ENCODE results near the gene MGLL. TPM values are rescaled to one million over a fixed set of nuclear protein-coding genes. Genes with fewer than 3 reads are reported as not detected.
A peak's percentile ranks its signal among the peaks of the same experiment; 100 is the strongest.

MGLL gene
- total and polyA plus RNA-seq, 4 donors = 67.0 to 182 (median 78.2) TPM

DNA sequence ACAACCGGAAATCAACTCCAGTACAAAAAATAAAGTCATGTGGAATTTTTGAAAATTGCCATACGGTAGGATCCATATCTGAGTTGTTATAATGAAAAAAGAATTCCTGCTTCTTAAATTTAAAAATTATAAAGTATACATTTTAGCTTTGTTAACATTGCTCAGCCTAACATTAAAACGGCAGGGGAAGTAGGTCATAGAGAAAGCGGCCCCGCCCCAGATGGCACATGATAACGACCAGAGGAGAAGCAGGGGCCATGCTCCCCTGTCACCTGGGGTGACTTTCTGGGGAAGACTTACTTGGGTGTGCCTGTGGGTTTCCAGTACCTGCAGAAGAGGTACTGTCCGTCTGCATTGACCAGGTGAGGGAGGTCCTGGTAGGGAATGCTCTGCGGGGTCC is 921 bp downstream of the MGLL start:
- WGBS, 2 donors = 26 to 34% methylated on average over 8 of the region's 8 CpGs
- Histone ChIP-seq H3K27ac (ENCODE audit: low read depth in 1 of 2, low read length in 1 of 2) (peak overlapping the region; percentile 56 to 62), H3K9me3 (ENCODE audit: control insufficient read depth in 4 of 4, insufficient read depth in 3 of 4, low read length in 3 of 4) (no peaks in the 10 kb centered on the region), H3K36me3 (ENCODE audit: control insufficient read depth in 4 of 4, insufficient read depth in 4 of 4, low read length in 4 of 4) (peaks cover 0 to 2% (median 0%) of the 10 kb centered on the region in 4 donors), H3K27me3 (ENCODE audit: control insufficient read depth in 3 of 3, insufficient read depth in 3 of 3, low read length in 2 of 3) (peaks cover 0 to 4% (median 0%) of the 10 kb centered on the region in 3 donors), H3K4me1 (ENCODE audit: control insufficient read depth in 5 of 5, insufficient read depth in 5 of 5, low read length in 5 of 5) (peaks cover 0 to 41% (median 21%) of the 10 kb centered on the region in 5 donors), H3K9ac (ENCODE audit: insufficient read depth in 1 of 2, low read length in 2 of 2) (peak overlapping the region in 1 of 2 donors; percentile 57), H3K4me3 (no peak overlapping the region)
- DNase-seq = no peak
- TF ChIP-seq, protein P1, sequence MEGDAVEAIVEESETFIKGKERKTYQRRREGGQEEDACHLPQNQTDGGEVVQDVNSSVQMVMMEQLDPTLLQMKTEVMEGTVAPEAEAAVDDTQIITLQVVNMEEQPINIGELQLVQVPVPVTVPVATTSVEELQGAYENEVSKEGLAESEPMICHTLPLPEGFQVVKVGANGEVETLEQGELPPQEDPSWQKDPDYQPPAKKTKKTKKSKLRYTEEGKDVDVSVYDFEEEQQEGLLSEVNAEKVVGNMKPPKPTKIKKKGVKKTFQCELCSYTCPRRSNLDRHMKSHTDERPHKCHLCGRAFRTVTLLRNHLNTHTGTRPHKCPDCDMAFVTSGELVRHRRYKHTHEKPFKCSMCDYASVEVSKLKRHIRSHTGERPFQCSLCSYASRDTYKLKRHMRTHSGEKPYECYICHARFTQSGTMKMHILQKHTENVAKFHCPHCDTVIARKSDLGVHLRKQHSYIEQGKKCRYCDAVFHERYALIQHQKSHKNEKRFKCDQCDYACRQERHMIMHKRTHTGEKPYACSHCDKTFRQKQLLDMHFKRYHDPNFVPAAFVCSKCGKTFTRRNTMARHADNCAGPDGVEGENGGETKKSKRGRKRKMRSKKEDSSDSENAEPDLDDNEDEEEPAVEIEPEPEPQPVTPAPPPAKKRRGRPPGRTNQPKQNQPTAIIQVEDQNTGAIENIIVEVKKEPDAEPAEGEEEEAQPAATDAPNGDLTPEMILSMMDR (IDR thresholded peaks at IDR 0.05; ENCODE audit: control extremely low read depth, extremely low read depth) = no peak
- ATAC-seq (ENCODE audit: insufficient read depth, low FRiP score) = no peak

DNA sequence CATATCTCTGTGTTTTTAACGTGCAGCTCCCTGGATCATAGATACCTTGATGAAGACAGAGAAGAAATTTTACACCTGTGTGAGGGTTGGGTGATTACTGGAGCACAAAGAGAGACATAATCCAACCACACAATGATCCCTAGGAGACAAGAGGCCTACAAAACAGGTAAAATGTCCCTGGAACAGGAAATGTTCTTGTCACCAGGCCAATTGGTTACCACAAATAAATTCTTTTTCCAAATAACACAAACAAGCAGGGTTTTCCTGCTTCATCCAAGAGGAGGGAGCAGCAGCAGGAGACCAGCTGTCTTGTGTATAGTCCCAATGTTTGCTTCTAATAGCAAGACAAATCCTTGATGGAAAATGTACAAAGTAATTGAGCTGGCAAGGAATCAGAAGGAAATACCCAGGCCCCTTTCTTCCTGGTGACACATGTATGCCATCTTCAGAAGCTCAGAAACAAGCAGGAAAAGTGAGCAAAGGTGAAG is 1.4 kb downstream of the MGLL start:
- peaks cover 0 to 4% (median 0%) of the 10 kb centered on the region in 3 donors for H3K27me3 ChIP-seq (ENCODE audit: control insufficient read depth in 3 of 3, insufficient read depth in 3 of 3, low read length in 2 of 3)
- H3K4me1 ChIP-seq (ENCODE audit: control insufficient read depth in 5 of 5, insufficient read depth in 5 of 5, low read length in 5 of 5) = peaks cover 0 to 42% (median 21%) of the 10 kb centered on the region in 5 donors
- H3K9me3 ChIP-seq (ENCODE audit: control insufficient read depth in 4 of 4, insufficient read depth in 3 of 4, low read length in 3 of 4) = no peaks in the 10 kb centered on the region
- H3K9ac ChIP-seq (ENCODE audit: insufficient read depth in 1 of 2, low read length in 2 of 2) = peak overlapping the region in 1 of 2 donors; percentile 57
- TF ChIP-seq, protein P1 (IDR thresholded peaks at IDR 0.05; ENCODE audit: control extremely low read depth, extremely low read depth) = no peak
- H3K27ac ChIP-seq (ENCODE audit: low read depth in 1 of 2, low read length in 1 of 2) = peak overlapping the region; percentile 56 to 82
- H3K36me3 ChIP-seq (ENCODE audit: control insufficient read depth in 4 of 4, insufficient read depth in 4 of 4, low read length in 4 of 4) = peaks cover 0 to 2% (median 0%) of the 10 kb centered on the region in 4 donors
- no peak for ATAC-seq (ENCODE audit: insufficient read depth, low FRiP score)
- peak; percentile 73 to 88 (median 87) for DNase-seq
- whole genome bisulfite sequencing, 2 donors = 26 to 30% methylated on average over 1 of the region's 1 CpG
- no peak overlapping the region for H3K4me3 ChIP-seq

DNA sequence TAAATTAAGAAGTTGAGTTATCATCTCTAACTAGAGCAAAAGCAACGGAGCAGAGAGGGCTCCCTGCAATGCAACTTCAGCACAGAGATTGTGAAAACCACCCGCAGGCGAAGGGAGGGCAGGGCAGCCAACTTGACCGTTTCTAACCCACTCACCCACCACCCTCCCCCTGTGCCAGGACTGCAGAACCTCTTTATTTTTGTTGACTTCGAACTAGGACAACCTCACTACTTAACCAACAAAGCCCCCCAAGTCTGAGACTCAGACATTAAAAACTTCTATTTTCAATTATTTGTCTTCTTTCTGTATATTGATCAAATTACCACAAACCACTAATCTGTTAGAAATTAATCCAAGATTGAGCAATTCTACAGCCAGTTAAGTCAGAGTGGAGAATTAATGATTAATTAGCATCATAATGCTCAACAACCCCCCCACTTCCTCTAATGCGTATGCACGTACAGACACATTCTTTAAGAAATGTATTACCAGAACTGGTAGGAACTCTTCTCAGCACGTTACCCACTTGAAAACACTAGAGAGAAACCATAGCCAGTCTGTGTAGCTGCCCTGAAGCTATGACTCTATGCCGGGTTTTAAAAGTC is 2.0 kb downstream of the MGLL start:
- Histone ChIP-seq H3K36me3 (ENCODE audit: control insufficient read depth in 4 of 4, insufficient read depth in 4 of 4, low read length in 4 of 4) (peaks cover 0 to 4% (median 0%) of the 10 kb centered on the region in 4 donors), H3K4me3 (no peak overlapping the region), H3K9ac (ENCODE audit: insufficient read depth in 1 of 2, low read length in 2 of 2) (peak overlapping the region in 1 of 2 donors; percentile 57), H3K27ac (ENCODE audit: low read depth in 1 of 2, low read length in 1 of 2) (peak overlapping the region; percentile 56 to 82), H3K9me3 (ENCODE audit: control insufficient read depth in 4 of 4, insufficient read depth in 3 of 4, low read length in 3 of 4) (no peaks in the 10 kb centered on the region), H3K27me3 (ENCODE audit: control insufficient read depth in 3 of 3, insufficient read depth in 3 of 3, low read length in 2 of 3) (peaks cover 0 to 4% (median 0%) of the 10 kb centered on the region in 3 donors), H3K4me1 (ENCODE audit: control insufficient read depth in 5 of 5, insufficient read depth in 5 of 5, low read length in 5 of 5) (peaks cover 0 to 42% (median 21%) of the 10 kb centered on the region in 5 donors)
- 12 to 25% methylated on average over 9 of the region's 9 CpGs for WGBS, 2 donors
- TF ChIP-seq, protein P1 (IDR thresholded peaks at IDR 0.05; ENCODE audit: control extremely low read depth, extremely low read depth) = no peak
- ATAC-seq (ENCODE audit: insufficient read depth, low FRiP score) (peak; percentile 9), DNase-seq (peak; percentile 43 to 74 (median 48))

Data from lung (tissue), 12 donors.